Mesenchymal stem cell (in vitro differentiated cells and primary cell): ENCODE results near the gene C1QTNF1.

Experiments
- DNase-seq: peaks from one replicate; pipeline ENCODE4 v3.0.0-alpha.2; 2013
- H2AFZ ChIP-seq: one replicate; pipeline ENCODE4 v1.6.1; 2013; ENCODE audit warnings: low read depth, mild to moderate bottlenecking, control low read depth, inconsistent platforms, low read length, moderate library complexity
- H2AK5ac ChIP-seq: 2 replicates; pipeline ENCODE4 v1.6.1; 2013; ENCODE audit warnings: low read length, moderate library complexity, mild to moderate bottlenecking, inconsistent platforms; ENCODE audit not compliant: severe bottlenecking
- H2BK120ac ChIP-seq: one replicate; pipeline ENCODE4 v1.6.1; 2013; ENCODE audit warnings: low read depth, mild to moderate bottlenecking, inconsistent platforms, low read length, moderate library complexity
- H2BK12ac ChIP-seq, 2 experiments: one replicate each; pipeline ENCODE4 v1.6.1; 2013; ENCODE audit warnings: inconsistent platforms in 2 of 2, low read length in 2 of 2, mild to moderate bottlenecking in 2 of 2, moderate library complexity in 2 of 2, control low read depth in 1 of 2
- H2BK15ac ChIP-seq: one replicate; pipeline ENCODE4 v1.6.1; 2013; ENCODE audit warnings: mild to moderate bottlenecking, low read depth, inconsistent platforms; ENCODE audit not compliant: poor library complexity, severe bottlenecking
- H2BK5ac ChIP-seq: 2 replicates; pipeline ENCODE4 v1.6.1; 2013; ENCODE audit warnings: low read depth, mild to moderate bottlenecking, low read length, control low read depth, inconsistent platforms; ENCODE audit not compliant: poor library complexity, severe bottlenecking
- H3K14ac ChIP-seq, 2 experiments: one replicate each; pipeline ENCODE4 v1.6.1; 2013; ENCODE audit warnings: inconsistent platforms in 2 of 2, low read length in 2 of 2, control low read depth in 1 of 2, mild to moderate bottlenecking in 1 of 2, moderate library complexity in 1 of 2
- H3K18ac ChIP-seq, 2 experiments: one replicate each; pipeline ENCODE4 v1.6.1; 2013; ENCODE audit warnings: inconsistent platforms in 2 of 2, low read length in 2 of 2, control low read depth in 1 of 2, low read depth in 1 of 2, mild to moderate bottlenecking in 1 of 2
- H3K23ac ChIP-seq, 2 experiments: one replicate each; pipeline ENCODE4 v1.6.1; 2013; ENCODE audit warnings: inconsistent platforms in 2 of 2, low read length in 2 of 2, mild to moderate bottlenecking in 2 of 2, moderate library complexity in 2 of 2, control low read depth in 1 of 2
- H3K27ac ChIP-seq: 2 replicates; pipeline ENCODE4 v1.5.1; 2013; ENCODE audit warnings: mild to moderate bottlenecking, moderate library complexity, low read length, control low read depth, inconsistent platforms; ENCODE audit not compliant: poor library complexity, severe bottlenecking
- H3K27me3 ChIP-seq, 2 experiments: 2 replicates each; pipeline versions ENCODE4 v1.6.1 to v1.7.0; 2013; ENCODE audit warnings: low read length in 2 of 2, mild to moderate bottlenecking in 2 of 2, moderate library complexity in 2 of 2, control low read depth in 1 of 2, inconsistent platforms in 1 of 2; ENCODE audit not compliant: control insufficient read depth in 1 of 2, insufficient read depth in 1 of 2
- H3K36me3 ChIP-seq, 2 experiments: 2 replicates each; pipeline versions ENCODE4 v1.6.1 to v1.7.0; 2013; ENCODE audit warnings: low read length in 2 of 2, control low read depth in 1 of 2, inconsistent platforms in 1 of 2, low read depth in 1 of 2, mild to moderate bottlenecking in 1 of 2; ENCODE audit not compliant: insufficient read depth in 2 of 2, control insufficient read depth in 1 of 2
- H3K4ac ChIP-seq, 2 experiments: one replicate each; pipeline ENCODE4 v1.6.1; 2013; ENCODE audit warnings: inconsistent platforms in 2 of 2, low read length in 2 of 2, mild to moderate bottlenecking in 2 of 2, moderate library complexity in 2 of 2, control low read depth in 1 of 2, low read depth in 1 of 2
- H3K4me1 ChIP-seq: 2 replicates; pipeline ENCODE4 v1.6.1; 2013; ENCODE audit warnings: low read depth, low read length, control low read depth; ENCODE audit not compliant: control insufficient read depth, insufficient read depth
- H3K4me2 ChIP-seq: 2 replicates; pipeline ENCODE4 v1.6.1; 2013; ENCODE audit warnings: low read length, mild to moderate bottlenecking, inconsistent platforms; ENCODE audit not compliant: poor library complexity, severe bottlenecking
- H3K4me3 ChIP-seq, 2 experiments: 2 replicates each; pipeline versions ENCODE4 v1.5.1 to v1.7.0; 2013; ENCODE audit warnings: low read length in 2 of 2, mild to moderate bottlenecking in 2 of 2, control low read depth in 1 of 2, low read depth in 1 of 2; ENCODE audit not compliant: insufficient read depth in 1 of 2
- H3K79me1 ChIP-seq: replicated peaks from 2 replicates; pipeline ENCODE4 v1.6.1; 2013; ENCODE audit warnings: mild to moderate bottlenecking, control low read depth, low read length, inconsistent platforms; ENCODE audit not compliant: poor library complexity, severe bottlenecking
- H3K9ac ChIP-seq: 2 replicates; pipeline ENCODE4 v1.7.0; 2013; ENCODE audit warnings: mild to moderate bottlenecking, low read length, moderate library complexity
- H3K9me3 ChIP-seq: 2 replicates; pipeline ENCODE4 v1.7.0; 2013; ENCODE audit warnings: mild to moderate bottlenecking, low read length; ENCODE audit not compliant: control insufficient read depth
- H4K8ac ChIP-seq: one replicate; pipeline ENCODE4 v1.6.1; 2013; ENCODE audit warnings: inconsistent platforms, mild to moderate bottlenecking, low read length, moderate library complexity
- H4K91ac ChIP-seq: one replicate; pipeline ENCODE4 v1.6.1; 2013; ENCODE audit warnings: mild to moderate bottlenecking, low read length, inconsistent platforms
- WGBS: methylation state at CpG from one replicate; pipeline ENCODE4 v1.1.7; 2013; ENCODE audit warnings: mixed read lengths; 5-methylcytosine and 5-hydroxymethylcytosine counted together

Gene C1QTNF1

DNA sequence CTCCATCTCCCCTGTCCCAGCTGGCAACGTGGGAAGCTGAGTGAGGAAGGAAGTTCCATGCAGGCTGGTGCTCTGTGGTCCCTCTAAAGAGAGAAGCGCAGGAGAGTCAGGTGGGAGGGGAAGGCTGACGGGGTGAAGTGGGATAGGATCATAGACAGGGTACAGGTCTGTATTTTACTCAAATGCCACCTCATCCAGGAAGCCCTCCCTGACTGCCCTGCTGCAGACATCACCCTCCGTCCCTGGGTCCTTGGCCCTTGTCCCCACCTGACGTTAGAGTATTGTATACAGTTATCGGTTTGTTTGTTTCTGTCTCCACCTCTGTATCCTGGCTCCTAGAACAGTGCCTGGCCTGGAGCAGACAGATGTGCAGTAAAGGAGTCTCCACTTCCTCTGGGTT lies 26.1 kb upstream of the C1QTNF1 start:
- no peaks in the 10 kb centered on the region for H3K27me3 ChIP-seq
- H3K4me2 ChIP-seq, result no peak overlapping the region
- H2BK12ac ChIP-seq, result no peak overlapping the region
- no peak overlapping the region for H3K23ac ChIP-seq
- H3K36me3 ChIP-seq, result peaks cover 67 to 94% of the 10 kb centered on the region in 2 experiments
- no peak overlapping the region for H4K8ac ChIP-seq
- no peak overlapping the region for H2BK15ac ChIP-seq
- H3K4me1 ChIP-seq, result peaks cover 14% of the 10 kb centered on the region
- H4K91ac ChIP-seq, result no peak overlapping the region
- H3K4me3 ChIP-seq, result no peak overlapping the region
- H2BK5ac ChIP-seq, result no peak overlapping the region
- no peak overlapping the region for H3K27ac ChIP-seq
- no peak overlapping the region for H3K9ac ChIP-seq
- H3K14ac ChIP-seq, result no peak overlapping the region
- H3K79me1 ChIP-seq, result peaks cover 57% of the 10 kb centered on the region
- no peak overlapping the region for H2AK5ac ChIP-seq
- 97% methylated on average over 5 of the region's 6 CpGs for WGBS
- no peak overlapping the region for H3K18ac ChIP-seq
- no peaks in the 10 kb centered on the region for H3K9me3 ChIP-seq
- no peak overlapping the region for H3K4ac ChIP-seq
- no peak overlapping the region for H2AFZ ChIP-seq
- no peak for DNase-seq
- H2BK120ac ChIP-seq, result no peak overlapping the region

DNA sequence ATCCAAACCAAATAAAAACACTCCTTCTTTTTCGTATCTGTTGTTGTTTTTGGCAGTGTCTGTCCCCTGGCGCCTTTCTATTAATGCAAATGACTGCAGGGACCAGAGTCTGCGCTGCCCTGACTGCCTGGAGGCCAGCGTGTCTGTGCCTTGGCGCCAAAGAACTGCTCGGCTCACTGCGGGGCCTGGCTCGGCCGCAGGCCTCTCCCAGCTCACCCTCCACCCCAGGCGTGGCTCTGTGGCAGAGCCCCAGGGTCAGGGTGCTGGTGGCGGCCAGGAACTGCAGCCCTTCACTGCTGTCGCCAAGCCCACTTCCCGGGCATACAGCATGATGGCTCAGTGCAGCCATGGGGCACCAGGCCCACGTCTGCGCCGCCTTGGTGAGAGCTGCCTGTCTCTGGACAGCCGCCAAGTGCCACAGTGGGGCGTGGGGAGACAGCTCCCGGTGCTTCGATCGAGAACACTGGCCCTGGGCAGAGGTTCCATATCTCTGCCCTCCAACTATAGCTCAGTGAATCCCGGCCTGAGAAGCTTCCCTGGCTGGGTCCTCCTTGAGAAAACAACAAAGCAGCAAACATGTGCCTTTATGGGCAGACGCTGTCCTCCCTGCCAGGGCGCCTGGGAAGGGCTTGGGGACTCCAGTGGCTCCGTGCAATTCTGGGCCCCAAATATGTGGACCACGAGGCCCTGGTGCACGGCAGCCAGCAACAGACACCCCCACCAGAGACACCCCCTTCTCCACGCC lies 25.5 kb upstream of the C1QTNF1 start:
- Histone ChIP-seq H3K9me3 (no peaks in the 10 kb centered on the region), H3K4me3 (no peak overlapping the region), H2AFZ (no peak overlapping the region), H3K27me3 (no peaks in the 10 kb centered on the region), H2BK5ac (no peak overlapping the region), H3K79me1 (peaks cover 55% of the 10 kb centered on the region), H3K27ac (no peak overlapping the region), H2BK15ac (no peak overlapping the region), H4K8ac (no peak overlapping the region), H2BK120ac (no peak overlapping the region), H3K14ac (no peak overlapping the region), H3K23ac (no peak overlapping the region), H3K9ac (no peak overlapping the region), H3K36me3 (peaks cover 63 to 91% of the 10 kb centered on the region in 2 experiments), H2AK5ac (no peak overlapping the region), H3K4ac (no peak overlapping the region), H3K18ac (no peak overlapping the region), H3K4me2 (no peak overlapping the region), H4K91ac (no peak overlapping the region), H2BK12ac (no peak overlapping the region), H3K4me1 (peaks cover 15% of the 10 kb centered on the region)
- DNase-seq, result no peak
- WGBS, result 96% methylated on average over 28 of the region's 28 CpGs

DNA sequence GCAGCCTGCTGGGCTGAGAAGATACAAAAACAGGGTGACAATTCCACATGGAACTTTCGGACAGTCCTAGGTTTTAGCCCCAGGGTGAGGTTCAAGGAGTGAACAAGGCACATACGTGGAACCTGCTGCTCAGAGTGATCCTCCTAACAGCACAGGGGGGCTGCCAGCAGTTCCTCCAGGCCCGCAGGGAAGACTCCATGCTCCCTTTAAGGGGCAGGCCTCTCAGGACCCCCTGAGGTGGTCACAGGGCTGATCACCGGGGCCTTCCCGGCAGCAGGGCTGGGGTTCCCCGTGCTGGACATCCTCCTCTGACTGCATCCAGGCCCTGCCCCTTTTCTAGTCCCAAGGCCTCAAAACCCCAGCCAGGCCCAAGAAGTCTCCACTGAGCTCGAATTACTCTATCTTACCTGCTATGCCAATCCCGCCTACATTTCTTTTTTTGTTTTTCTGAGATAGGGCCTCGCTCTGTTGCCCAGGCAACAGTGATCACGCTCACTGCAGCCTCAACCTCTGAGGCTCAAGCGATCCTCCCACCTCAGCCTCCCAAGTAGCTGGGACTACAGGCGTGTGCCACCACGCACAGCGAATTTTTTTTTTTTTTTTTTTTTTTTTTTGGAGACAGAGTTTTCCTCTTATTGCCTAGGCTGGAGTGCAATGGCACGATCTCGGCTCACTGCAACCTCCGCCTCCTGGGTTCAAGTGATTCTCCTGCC lies 24.8 kb upstream of the C1QTNF1 start:
- H2AFZ ChIP-seq, result no peak overlapping the region
- peaks cover 18% of the 10 kb centered on the region for H3K4me1 ChIP-seq
- 96% methylated on average over 17 of the region's 17 CpGs for WGBS
- no peak overlapping the region for H3K9ac ChIP-seq
- H2BK5ac ChIP-seq, result no peak overlapping the region
- no peak overlapping the region for H2BK120ac ChIP-seq
- H3K27ac ChIP-seq, result no peak overlapping the region
- no peak for DNase-seq
- H3K36me3 ChIP-seq, result peaks cover 56 to 84% of the 10 kb centered on the region in 2 experiments
- H3K4ac ChIP-seq, result no peak overlapping the region
- no peak overlapping the region for H2BK15ac ChIP-seq
- no peak overlapping the region for H3K18ac ChIP-seq
- peaks cover 49% of the 10 kb centered on the region for H3K79me1 ChIP-seq
- no peaks in the 10 kb centered on the region for H3K27me3 ChIP-seq
- H3K9me3 ChIP-seq, result no peaks in the 10 kb centered on the region
- no peak overlapping the region for H3K4me3 ChIP-seq
- no peak overlapping the region for H2BK12ac ChIP-seq
- no peak overlapping the region for H3K14ac ChIP-seq
- no peak overlapping the region for H2AK5ac ChIP-seq
- no peak overlapping the region for H4K91ac ChIP-seq
- H3K23ac ChIP-seq, result no peak overlapping the region
- no peak overlapping the region for H3K4me2 ChIP-seq
- no peak overlapping the region for H4K8ac ChIP-seq

DNA sequence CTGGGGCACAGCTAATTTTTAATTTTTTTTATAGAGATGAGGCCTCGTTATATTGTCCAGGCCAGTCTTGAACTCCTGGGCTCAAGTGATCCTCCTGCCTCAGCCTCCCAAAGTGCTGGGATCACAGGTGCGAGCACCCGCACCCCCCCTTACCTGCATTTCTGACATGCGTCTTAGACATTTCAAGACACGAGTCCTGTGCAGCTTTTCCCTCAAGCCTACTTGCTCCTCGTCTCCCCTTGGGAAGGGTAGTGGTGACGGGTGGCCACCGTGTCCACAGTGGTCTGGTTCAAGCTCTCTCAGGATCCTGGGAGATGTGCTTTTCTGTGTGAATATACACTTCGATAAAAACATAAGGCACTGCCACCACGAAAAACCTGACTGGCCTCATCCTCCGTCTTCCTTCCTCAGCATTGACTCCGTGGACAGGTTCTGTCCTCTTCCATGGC lies 24.0 kb upstream of the C1QTNF1 start:
- Histone ChIP-seq H3K4ac (no peak overlapping the region), H2BK15ac (no peak overlapping the region), H3K14ac (no peak overlapping the region), H3K23ac (no peak overlapping the region), H4K91ac (no peak overlapping the region), H2AK5ac (no peak overlapping the region), H3K4me3 (no peak overlapping the region), H2BK5ac (no peak overlapping the region), H3K79me1 (peaks cover 43% of the 10 kb centered on the region), H3K27ac (no peak overlapping the region), H3K18ac (no peak overlapping the region), H3K36me3 (peaks cover 48 to 76% of the 10 kb centered on the region in 2 experiments), H3K4me2 (no peak overlapping the region), H4K8ac (no peak overlapping the region), H3K9ac (no peak overlapping the region), H3K27me3 (no peaks in the 10 kb centered on the region), H2BK12ac (no peak overlapping the region), H2BK120ac (no peak overlapping the region), H3K9me3 (no peaks in the 10 kb centered on the region), H2AFZ (no peak overlapping the region), H3K4me1 (peaks cover 18% of the 10 kb centered on the region)
- 98% methylated on average over 12 of the region's 12 CpGs for WGBS
- no peak for DNase-seq
